SIG-M5 (cell line): ENCODE data around the gene SLC43A1.
"Not testable (repeated sequence)": the region's sequence is repeated elsewhere in the genome, so short reads cannot be mapped to it uniquely, and the experiment has no call there.

Source experiments
- DNase-seq: peaks from one replicate; lab custom pipeline; 2025; lab: John Stamatoyannopoulos, UW

Gene SLC43A1

GRCh38 chr11:57460758-57461749 is 54.4 kb downstream of the SLC43A1 start:
- no peak for DNase-seq

- DNase-seq, result no peak
Measured at GRCh38 chr11:57460022-57460757, 55.3 kb downstream of the SLC43A1 start, which contains the start of gene RTN4RL2. Gene RTN4RL2 (plus strand): TSS chr11:57460528. CDS start chr11:57460866, 338 bp downstream.

GRCh38 chr11:57459164-57460021 is 56.1 kb downstream of the SLC43A1 start:
- no peak for DNase-seq

GRCh38 chr11:57458410-57459163 is 56.9 kb downstream of the SLC43A1 start:
- DNase-seq, result no peak

- DNase-seq, result no peak
Measured at GRCh38 chr11:57458060-57458409, 57.5 kb downstream of the SLC43A1 start.

GRCh38 chr11:57457643-57458023 is 57.9 kb downstream of the SLC43A1 start:
- no peak for DNase-seq

- no peak for DNase-seq
Measured at GRCh38 chr11:57456960-57457642, 58.4 kb downstream of the SLC43A1 start.

- DNase-seq, result no peak
Measured at GRCh38 chr11:57453543-57454177, 61.8 kb downstream of the SLC43A1 start.

GRCh38 chr11:57446055-57446454 is 69.4 kb downstream of the SLC43A1 start:
- no peak for DNase-seq

GRCh38 chr11:57445122-57445394 is 70.4 kb downstream of the SLC43A1 start:
- DNase-seq, result not testable (repeated sequence)

GRCh38 chr11:57444362-57445121 is 71.0 kb downstream of the SLC43A1 start:
- DNase-seq, result no peak

GRCh38 chr11:57440744-57441414 is 74.6 kb downstream of the SLC43A1 start:
- DNase-seq, result no peak

GRCh38 chr11:57439786-57440185 is 75.7 kb downstream of the SLC43A1 start:
- no peak for DNase-seq

- DNase-seq, result no peak
Measured at GRCh38 chr11:57438345-57439285, 76.9 kb downstream of the SLC43A1 start.

GRCh38 chr11:57436031-57436430 is 79.5 kb downstream of the SLC43A1 start:
- no peak for DNase-seq

- DNase-seq, result peak; percentile 62
Measured at GRCh38 chr11:57434640-57435546, 80.6 kb downstream of the SLC43A1 start.
